ENCODE data around the gene GPRIN2.
"Not testable (repeated sequence)": the region's sequence is repeated elsewhere in the genome, so short reads cannot be mapped to it uniquely, and the experiment has no call there.

The GPRIN2 gene

DNA sequence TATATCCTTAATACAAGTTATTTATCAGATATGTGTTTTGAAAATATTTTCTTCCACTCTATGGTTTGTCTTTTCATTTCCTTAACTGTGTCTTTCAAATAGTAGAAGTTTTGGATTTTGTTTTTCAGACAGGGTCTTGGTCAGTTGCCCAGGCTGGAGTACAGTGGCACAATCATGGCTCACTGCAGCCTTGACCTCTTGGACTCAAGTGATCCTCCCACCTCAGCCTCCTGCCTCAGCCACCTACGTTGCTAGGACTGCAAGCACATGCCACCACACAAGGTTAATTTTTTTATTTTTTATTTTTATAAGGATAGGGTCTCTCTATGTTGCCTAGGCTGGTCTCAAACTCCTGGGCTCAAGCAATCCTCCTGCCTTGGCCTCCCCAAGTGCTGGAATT lies 24.2 kb downstream of the GPRIN2 start:
- DNase-seq = not testable (repeated sequence)

DNA sequence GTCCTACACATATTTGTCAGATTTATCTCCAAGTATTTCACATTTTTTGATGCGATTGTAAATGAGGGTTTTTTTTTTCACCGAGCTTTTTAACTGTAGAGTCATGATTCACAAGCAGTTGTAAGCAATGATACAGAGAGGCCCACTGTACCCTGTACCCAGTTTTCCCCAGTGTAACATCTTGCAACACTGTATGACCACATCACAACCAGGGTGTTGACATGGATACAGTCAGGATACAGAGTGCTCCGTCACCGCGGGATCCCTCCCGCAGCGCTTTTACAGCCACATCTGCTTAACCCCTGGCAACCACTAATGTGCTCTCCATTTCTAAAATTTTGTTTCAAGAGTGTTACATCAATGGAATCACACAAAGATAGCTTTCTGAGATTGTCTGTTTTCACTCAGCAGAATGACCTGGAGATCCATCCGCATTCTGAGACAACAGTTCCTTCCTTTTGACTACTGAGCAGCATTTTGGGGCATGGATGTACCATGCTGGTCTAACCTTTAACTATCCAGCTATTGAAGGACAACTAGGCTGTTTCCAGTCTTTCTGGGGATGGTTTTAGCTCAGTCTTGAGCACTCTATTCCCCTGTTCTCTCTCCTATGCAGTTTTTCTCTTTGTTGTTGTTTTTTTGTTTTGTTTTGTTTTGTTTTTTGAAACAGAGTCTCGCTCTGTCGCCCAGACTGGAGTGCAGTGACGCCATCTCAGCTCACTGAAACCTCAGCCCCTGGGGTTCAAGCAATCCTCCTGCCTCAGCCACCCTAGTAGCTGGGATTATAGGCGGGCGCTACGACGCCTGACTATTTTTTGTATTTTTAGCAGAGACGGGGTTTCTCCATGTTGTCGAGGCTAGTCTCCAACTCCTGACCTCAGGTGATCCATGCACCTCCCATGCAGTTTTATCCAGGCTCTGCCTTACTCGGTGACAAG lies 25.9 kb downstream of the GPRIN2 start:
- DNase-seq = no peak

DNA sequence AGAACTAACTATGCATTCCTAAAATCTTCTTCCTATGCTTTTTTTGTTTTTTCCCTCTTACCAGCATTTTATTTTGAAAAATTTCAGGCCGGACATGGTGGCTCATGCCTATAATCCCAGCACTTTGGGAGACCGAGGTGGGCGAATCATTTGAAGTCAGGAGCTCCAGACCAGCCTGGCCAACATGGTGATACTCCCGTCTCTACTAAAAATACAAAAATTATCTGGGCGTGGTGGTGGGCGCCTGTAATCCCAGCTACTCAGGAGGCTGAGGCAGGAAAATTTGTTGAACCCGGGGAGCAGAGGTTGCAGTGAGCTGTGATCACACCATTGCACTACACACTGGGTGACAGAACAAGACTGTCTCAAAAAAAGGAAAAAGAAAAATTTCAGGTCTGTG lies 26.7 kb downstream of the GPRIN2 start:
- DNase-seq = not testable (repeated sequence)

DNA sequence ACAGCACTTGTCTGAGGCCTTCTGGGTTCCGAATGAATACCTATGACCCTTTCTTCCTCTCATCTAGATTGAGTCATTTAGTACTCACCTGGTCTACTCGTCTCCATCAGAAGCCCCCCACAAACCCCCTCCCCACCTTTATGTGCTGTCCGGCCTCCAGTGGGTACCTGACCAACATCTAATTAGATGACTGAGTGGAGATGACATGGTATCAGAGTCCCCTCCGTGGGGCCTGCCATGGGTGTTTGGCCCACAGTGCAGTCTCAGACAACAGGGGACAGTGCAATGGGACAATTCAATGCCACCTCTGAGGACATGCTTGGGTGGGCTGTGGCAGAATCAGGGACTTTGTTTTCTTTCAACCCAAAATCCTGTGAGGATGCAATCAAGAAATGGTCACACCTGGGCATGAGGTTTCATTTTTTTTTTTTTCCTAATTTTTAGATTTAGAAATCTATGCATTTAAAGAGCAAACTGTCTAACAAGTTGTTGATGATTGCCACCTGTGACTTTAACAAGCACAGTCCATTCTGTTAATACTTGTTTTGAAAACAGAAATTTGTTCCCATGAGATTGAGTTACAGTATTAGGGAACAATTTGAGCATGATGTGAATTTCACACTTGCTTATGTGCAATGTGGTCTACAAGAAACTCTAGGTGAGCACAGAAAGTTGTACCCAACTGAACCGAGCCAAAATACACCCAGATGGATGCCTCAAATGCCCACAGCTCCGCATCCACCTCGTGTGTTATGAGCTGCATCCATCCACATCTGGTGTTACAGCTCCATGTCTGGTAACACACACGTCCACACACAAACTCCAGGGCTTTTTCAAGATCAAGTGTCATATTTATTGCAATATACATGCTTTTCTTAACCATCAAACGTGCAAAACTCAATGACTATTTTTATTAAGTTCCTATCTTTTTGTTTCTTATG lies 27.5 kb downstream of the GPRIN2 start:
- no peak for DNase-seq

DNA sequence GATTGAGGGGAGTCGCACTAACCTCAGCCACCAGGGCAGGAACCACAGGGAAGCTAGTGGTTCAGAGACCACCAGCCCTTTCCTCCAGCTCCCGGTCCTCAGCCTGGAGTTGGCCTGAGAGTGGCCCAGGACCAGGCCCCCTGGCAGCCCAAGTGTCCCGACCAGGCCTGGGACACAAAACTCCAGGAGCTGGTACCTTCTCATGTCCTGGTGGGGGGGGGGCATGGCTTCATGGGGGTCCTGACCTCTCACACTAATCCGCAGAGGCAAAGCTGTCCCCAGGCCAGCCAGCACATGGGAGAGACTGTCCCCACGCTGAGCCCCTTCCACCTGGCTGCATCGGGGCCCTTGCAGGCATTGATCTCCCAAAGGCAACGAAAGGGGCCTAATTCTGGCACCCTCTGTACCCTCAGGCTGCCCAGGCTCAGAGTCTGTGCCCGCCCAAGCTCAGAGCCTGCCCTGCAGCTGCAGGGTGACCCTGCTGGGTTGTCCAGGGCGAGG lies 28.2 kb downstream of the GPRIN2 start:
- no peak for DNase-seq

DNA sequence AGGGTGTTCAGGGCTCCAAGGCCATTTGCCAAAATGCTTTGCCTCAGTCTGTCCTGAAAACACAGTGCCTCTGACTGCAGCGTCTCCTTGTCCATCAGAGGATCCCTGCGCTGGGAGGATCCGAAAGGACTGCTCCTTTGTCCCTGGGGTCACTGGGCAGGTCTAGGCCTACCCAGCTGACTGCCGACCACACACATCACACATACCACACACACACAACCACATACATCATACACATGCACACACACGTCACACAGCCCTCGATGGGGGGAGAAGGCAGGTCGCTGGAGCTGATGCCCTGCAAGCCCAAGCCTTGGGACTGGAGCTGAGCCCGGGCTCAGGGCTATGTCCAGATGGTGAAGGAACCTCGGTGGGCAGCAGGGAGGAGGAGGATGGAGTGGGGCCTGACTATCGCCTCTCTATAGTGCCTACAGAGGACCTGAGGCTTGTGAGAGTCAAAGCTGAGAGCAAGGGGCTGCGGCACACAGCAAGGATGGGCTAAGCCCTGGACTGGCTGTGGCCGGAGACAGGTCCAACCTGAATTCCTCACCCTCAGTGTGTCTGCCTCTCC lies 29.1 kb downstream of the GPRIN2 start:
- no peak for DNase-seq

DNA sequence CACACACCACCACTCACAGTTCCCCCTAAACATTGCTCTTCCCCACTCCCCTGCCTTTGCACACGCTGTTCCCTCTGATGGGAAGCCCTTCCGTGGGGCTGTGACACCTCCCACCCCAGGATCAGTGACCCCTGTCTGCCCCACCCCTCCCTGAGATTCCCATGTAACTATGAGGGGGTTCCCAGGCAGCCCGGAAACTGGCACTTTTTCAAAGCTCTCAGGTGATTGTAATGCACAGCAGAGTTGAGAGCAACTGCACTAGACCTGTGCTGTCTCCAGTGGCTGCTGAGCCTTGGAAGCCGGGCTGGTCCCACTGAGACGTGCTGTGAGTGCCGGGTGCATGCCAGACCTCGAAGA lies 29.8 kb downstream of the GPRIN2 start:
- no peak for DNase-seq

DNA sequence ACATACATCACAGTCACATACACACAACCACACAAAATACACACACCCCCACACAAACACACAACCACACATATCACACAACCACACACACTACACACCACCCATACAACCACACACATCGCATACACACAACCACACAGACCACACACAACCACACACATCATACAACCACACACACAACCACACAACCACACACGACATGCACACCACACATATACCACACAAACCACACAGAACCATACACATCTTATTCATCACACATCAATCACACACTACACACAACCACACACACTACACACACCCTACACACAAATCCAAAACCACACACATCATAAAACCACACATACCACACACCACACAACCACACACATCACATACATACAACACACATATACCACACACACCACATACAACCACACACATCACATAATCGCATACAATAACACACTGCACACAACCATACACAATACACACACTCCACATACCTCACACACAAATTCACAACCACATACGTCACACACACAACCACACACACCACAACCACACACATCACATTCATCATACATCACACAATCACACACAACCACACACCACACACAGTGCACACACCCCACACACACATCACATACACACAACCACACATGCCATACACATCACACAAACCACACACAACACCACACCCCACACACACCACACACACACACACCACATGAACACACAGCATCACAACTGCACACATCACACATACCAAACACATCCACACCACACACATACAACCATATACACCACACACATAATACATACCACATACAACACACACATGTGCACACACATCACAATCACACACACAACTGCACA lies 30.4 kb downstream of the GPRIN2 start:
- DNase-seq = no peak

DNA sequence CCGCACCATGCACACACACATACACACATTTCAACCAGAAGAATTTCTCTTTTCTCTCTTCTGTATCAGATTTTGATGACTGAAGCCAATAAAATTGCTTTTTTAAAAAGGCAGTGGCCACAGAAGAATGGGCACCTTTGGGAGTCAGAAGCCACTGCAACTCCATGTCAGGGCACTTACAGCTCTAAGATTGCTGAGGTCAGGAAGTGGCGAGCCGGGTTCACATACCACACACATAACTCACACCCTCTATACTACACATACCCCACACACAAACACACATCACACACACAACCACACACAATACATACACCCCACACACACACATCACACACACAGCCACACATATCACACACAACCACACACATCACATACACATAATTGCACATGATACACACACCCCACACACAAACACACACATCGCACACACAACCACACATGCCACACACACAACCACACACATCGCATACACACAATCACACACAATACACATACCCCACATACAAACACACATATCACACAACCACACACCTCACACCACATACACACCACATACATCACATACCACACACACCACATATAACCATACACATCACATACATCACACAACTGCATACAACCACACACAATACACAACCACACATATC lies 31.2 kb downstream of the GPRIN2 start:
- no peak for DNase-seq

DNA sequence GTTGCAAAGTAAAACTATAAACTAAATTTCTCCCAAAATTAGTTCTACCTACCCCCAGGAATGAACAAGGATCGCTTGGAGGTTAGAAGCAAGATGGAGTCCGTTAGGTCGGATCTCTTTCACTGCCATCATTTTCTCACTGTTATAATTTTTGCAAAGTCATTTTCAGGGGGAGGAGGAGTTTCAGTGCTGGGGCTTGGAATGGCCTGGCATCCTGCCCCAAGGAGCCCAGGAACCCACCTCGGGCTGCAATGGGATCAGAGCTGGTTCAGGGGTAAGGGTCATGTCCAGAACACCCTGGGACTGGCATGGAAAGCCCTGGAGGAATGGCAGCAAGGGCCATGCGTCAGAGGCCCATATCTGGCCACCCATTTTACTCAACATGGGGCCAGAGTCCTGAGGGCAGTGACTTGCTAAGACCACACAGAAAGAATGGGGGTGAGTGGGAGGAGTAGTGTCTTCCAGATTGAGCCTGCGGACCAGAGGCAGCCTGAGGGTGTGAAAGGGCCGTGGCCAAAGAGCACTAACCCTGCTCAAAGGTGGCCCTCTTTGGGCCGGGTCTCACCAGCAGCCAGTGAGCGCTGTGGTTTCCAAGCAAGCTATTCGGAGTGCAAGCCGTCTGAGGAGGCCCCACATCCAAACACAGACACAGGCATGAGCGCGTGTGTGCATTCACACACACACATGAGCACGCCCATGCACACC lies 31.8 kb downstream of the GPRIN2 start:
- no peak for DNase-seq

DNA sequence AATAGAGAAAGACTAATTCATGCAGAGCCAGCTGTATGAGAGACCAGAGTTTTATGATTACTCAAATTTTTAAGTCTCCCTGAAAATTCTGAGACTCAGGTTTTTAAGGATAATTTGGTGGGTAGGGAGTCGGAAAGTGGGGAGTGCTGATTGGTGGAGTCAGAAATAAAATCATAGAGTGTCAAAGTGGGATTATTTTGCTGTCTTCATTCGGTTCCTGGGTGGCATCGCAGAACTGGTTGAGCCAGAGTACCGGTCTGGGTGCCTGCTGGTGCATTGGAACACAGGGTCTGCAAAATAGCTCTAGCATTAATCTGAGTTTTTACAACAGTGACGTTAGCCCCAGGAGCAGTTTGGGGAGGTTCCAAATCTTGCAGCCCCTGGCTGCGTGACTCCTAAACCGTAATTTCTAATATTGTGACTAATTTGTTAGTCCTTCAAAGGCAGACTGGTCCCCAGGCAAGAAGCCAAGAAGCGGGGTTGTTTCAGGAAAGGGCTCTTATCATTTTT lies 32.4 kb downstream of the GPRIN2 start:
- DNase-seq = no peak

DNA sequence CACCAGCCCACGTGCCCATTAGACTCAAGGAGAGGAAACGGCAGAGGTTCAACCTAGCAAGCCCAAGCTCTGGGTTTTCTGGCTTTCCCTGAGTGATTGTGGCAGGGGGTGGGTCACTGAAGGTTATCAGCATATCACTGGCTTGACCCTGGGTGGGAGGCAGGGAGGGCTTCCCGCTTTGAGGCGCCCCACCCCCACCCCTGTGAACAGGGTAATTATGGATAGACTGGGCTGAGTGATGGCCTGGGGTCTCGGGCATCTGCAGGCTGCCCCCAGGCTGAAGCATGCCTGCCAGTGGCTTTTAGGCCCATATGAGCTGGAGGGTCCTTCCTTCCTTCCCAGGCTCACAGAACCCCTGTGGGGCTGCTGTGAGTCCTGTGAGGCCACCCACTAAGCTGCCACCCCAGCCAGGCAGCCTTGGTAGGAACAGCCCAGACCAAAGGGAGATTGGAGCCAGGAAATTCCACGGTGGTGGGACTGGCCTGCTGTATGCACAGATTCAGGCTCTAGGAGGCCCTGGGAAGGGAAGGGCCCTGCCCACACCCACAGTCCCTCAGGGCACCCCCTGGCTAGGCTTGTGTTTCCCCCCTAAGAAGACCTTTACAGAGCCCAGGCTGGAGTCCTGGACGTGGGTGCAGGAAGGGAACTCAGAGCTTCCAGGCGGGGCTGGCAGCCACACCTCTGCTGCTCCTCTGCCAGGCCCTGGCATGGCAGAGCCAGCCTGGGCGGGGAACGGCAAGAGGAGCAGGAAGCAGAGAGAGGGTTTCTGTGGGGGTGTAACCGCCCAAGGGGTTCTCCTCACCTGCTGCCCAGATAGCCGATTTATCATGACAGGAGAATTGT lies 33.1 kb downstream of the GPRIN2 start:
- no peak for DNase-seq

DNA sequence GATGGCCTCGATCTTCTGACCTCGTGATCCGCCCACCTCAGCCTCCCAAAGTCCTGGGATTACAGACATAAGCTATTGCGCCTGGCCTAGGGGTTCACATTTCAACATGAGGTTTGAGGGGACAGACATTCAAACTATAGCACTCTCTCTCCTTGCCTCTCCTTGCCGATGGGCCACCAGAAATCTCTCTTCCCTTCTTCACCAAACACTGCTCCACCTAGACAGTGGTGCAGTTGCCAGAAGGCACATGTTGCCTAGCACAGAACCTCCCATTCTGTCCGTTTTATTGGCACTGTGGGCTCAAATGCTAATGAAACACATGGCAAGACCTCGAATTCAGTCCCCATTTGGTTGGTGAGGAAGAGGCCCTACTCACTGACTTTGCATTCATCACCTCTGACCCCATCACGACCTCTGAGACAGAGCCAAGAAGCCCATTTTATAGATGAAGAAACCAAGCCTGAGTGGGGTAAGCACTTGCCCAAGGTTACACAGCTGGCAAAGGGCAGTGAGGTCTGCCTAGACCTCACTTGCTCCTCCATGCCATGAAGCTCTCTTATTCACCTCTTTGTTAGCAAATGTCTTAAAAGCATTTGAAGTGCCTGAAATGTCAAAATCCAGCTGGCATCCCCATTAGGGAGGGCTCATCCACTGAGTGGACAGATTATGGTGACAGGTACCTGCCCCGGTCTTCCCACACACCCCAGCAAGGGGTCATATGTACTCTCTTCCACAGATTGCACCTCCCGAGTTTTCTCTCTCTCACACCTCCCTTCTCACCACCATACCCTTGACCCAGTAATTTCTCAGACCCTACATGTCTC lies 34.0 kb downstream of the GPRIN2 start:
- DNase-seq = no peak

DNA sequence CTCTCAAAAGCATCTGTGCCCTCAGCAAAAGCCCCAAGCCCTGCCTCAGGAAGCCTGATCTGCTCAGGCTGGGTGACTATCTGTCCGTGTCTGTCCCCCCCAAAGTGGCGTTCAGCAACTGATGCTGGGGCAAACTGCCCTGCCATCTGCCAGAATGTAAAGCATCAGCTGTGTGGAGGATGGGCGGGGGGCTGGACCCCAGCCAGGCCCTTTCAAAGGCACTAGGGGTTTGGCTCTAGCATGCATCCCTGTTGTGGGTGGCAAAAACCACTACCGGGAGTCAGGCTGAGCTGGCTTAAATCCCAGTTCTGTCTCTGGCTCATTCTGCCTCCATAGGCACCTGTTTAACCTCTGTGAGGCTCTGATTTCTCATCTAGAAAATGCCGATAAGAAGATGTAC lies 35.5 kb downstream of the GPRIN2 start:
- DNase-seq = no peak

DNA sequence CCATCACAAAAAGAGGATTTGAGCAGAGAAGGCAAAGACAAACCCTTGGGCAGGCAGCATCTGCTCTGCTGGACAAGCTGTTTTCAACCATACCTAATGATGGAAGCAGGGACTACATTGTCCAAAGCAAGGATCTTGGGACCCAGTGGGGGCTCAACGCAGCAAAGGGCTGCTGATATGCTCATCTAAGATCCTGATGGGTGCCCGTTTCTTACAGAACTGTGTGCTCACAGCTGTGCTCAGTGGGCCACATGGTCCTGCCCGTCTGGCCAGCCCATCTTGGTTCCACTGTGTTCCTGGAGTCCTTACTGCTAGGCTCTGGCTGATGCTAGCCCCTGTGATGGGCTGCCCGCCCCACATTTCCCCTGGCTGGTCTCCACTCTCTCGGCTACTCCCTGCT lies 36.1 kb downstream of the GPRIN2 start:
- DNase-seq = no peak

DNA sequence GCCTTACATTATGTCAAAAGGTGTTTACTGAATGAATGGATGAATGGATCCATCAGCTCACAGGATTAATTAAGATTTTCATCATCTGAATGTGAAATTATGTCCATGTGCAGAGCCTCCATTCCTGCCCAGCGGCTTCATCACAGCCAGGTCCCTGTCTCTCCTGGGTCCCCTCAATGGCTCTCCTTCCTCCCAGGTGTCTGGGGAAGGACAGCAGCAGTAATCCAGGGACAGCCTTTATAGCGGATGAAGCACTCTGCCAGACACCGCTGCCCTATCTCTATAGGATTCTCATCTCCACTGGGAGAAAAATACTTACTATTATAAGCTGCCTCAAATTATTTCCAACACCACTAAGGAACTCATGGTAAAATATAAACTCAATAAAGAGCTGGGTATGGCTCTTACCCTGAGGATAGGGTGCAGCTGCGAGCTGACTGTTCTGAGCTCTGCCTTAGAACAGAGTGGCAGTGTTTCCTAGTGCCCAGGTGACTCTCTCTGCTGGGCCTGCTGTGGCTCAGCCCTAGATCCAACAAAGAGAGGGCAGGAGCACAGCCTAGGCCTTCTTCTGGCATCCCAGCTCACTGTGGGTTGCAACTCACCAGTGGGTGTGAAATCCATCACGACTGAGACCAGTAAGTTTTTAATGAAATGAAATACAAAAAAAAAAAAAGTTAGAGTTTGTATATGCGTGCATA lies 38.3 kb downstream of the GPRIN2 start:
- no peak for DNase-seq

DNA sequence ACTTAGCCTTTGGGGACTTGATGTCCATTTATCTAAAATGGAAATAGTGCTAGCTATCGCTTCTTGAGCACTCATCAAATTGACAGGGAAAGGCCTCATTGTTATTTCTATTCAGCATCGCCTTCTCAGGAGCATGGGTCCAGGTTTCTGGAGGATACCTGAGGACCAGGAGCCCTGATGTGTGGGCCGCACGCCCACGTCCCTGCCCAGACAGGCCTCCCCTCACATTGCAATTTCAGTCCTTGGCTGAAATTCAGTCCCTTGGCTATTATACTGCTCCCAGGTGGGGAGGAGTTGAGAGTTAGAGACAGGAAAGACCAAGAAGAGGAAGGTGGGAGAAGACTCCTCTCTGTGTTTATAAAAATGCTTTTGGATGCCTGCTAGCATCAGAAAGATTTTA lies 38.9 kb downstream of the GPRIN2 start:
- DNase-seq = no peak

DNA sequence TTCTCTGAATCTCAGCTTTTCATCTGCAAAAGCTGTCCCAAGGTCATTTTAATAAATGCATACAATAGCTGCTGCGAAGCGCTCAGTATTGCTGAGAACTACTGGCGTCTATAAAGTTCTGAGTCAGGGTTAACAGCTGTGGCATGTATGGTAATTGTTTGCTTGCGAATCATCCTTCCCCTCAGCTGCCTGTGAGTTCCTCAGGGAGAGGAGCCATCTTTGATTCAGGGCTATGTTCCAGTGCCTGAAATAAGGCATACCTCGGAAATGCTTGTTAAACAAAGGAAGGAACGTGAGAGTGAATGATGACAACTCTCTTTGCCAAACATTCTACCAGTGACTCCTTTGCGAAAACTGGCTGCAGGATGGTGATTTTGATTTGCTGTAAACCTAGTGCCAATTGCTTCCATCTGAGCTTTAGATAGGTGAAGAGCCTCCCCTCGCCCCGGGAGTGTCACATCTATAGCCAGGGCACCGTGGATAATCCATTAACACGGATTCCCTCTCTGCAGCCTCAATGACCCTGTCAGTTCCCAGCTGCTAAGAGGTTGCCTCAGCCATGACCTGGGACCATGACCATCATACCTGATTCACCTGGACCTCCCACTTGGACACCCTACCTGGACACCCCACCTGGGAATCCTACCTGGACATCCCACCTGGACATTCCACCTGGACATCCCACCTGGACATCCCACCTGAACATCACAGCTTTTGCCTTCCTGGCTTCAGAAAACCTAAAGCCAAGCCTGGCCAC lies 39.6 kb downstream of the GPRIN2 start:
- DNase-seq = peak; percentile 80
